ENCODE measurements around the gene TIGD2.

- no peak for TF ChIP-seq PATZ1 (CRISPR knock-in tag; IDR thresholded peaks at IDR 0.05; ENCODE audit: borderline replicate concordance)
- TF ChIP-seq ARNTL (CRISPR knock-in tag; IDR thresholded peaks at IDR 0.05; ENCODE audit: borderline replicate concordance, low read depth): no peak
- no peak for TF ChIP-seq CSRNP3 (CRISPR knock-in tag; IDR thresholded peaks at IDR 0.05)
- TF ChIP-seq ZFP30 (CRISPR knock-in tag; IDR thresholded peaks at IDR 0.05): no peak
- no peak for TF ChIP-seq SNAI2 (CRISPR knock-in tag; IDR thresholded peaks at IDR 0.05)
- TF ChIP-seq PPARA (CRISPR knock-in tag; IDR thresholded peaks at IDR 0.05; ENCODE audit: borderline replicate concordance): no peak
- TF ChIP-seq ESRRG (CRISPR knock-in tag; IDR thresholded peaks at IDR 0.05): no peak
- TF ChIP-seq ZFP3 (CRISPR knock-in tag; IDR thresholded peaks at IDR 0.05): no peak
- TF ChIP-seq BACH2 (CRISPR knock-in tag; IDR thresholded peaks at IDR 0.05; ENCODE audit: borderline replicate concordance): no peak
- no peak for TF ChIP-seq TCF4 (CRISPR knock-in tag; IDR thresholded peaks at IDR 0.05; ENCODE audit: borderline replicate concordance)
- no peak for TF ChIP-seq ZNF70 (CRISPR knock-in tag; IDR thresholded peaks at IDR 0.05)
- TF ChIP-seq CSDC2 (CRISPR knock-in tag; IDR thresholded peaks at IDR 0.05): no peak
Measured at GRCh38 chr4:89152972-89153371, 41.6 kb downstream of the TIGD2 start.

Measured in SK-N-SH treated with all-trans-retinoic acid at 6 μM for 48 hours (cell line).